HG03135 (cell line): ENCODE results near the gene WDR59.

ENCODE experiments used
- ATAC-seq: cut with Tn5 transposase; IDR thresholded peaks from one replicate; pipeline ENCODE4 v1.9.1; 2021; ENCODE audit warnings: mild to moderate bottlenecking, moderate library complexity; ENCODE audit not compliant: unreplicated experiment

WDR59 gene

GRCh38 chr16:74825016-74825415 lies 159.9 kb downstream of the WDR59 start:
- ATAC-seq: no peak
